Measurements from ENCODE around the gene PFDN1. TPM values are rescaled to one million over a fixed set of nuclear protein-coding genes. Genes with fewer than 3 reads are reported as not detected.
"Not testable (repeated sequence)": the region's sequence is repeated elsewhere in the genome, so short reads cannot be mapped to it uniquely, and the experiment has no call there.

PFDN1 gene
- total RNA-seq, 1 donor from 2014 or later, result 34.4 TPM

- Histone ChIP-seq H3K9ac (ENCODE audit: low read depth in 1 of 3, low read length in 3 of 3) (peak overlapping the region in 2 of 3 donors; percentile 94 to 98), H3K4me1 (ENCODE audit: control insufficient read depth in 3 of 3, insufficient read depth in 3 of 3, low read length in 3 of 3) (peaks cover 77 to 88% (median 80%) of the 10 kb centered on the region in 3 donors), H3K4me3 (ENCODE audit: low read length in 3 of 3) (peak overlapping the region in 2 of 3 donors; percentile 15 to 49), H3K36me3 (ENCODE audit: control insufficient read depth in 3 of 3, insufficient read depth in 3 of 3, low read length in 3 of 3) (peaks cover 4 to 13% (median 5%) of the 10 kb centered on the region in 3 donors), H3K27ac (ENCODE audit: low read depth, low read length) (peak overlapping the region; percentile 96)
- H3K9me3 ChIP-seq (ENCODE audit: control insufficient read depth in 3 of 3, low read length in 3 of 3); H3K27me3 ChIP-seq (ENCODE audit: control insufficient read depth in 3 of 3, insufficient read depth in 3 of 3, low read length in 3 of 3): not testable (repeated sequence)
Measured at GRCh38 chr5:140343849-140344248, 40.9 kb upstream of the PFDN1 start.

GRCh38 chr5:140342896-140343295, 40.0 kb upstream of the PFDN1 start:
- H3K27ac ChIP-seq (ENCODE audit: low read depth, low read length), result peak overlapping the region; percentile 81
- H3K4me3 ChIP-seq (ENCODE audit: low read length in 3 of 3), result no peak overlapping the region
- H3K36me3 ChIP-seq (ENCODE audit: control insufficient read depth in 3 of 3, insufficient read depth in 3 of 3, low read length in 3 of 3), result peaks cover 4 to 15% (median 5%) of the 10 kb centered on the region in 3 donors
- H3K4me1 ChIP-seq (ENCODE audit: control insufficient read depth in 3 of 3, insufficient read depth in 3 of 3, low read length in 3 of 3), result peaks cover 75 to 88% (median 78%) of the 10 kb centered on the region in 3 donors
- no peaks in the 10 kb centered on the region for H3K9me3 ChIP-seq (ENCODE audit: control insufficient read depth in 3 of 3, low read length in 3 of 3)
- peak overlapping the region in 2 of 3 donors; percentile 27 to 51 for H3K9ac ChIP-seq (ENCODE audit: low read depth in 1 of 3, low read length in 3 of 3)
- no peaks in the 10 kb centered on the region for H3K27me3 ChIP-seq (ENCODE audit: control insufficient read depth in 3 of 3, insufficient read depth in 3 of 3, low read length in 3 of 3)

- Histone ChIP-seq H3K27ac (ENCODE audit: low read depth, low read length) (peak overlapping the region; percentile 81), H3K36me3 (ENCODE audit: control insufficient read depth in 3 of 3, insufficient read depth in 3 of 3, low read length in 3 of 3) (peaks cover 4 to 18% (median 7%) of the 10 kb centered on the region in 3 donors), H3K9ac (ENCODE audit: low read depth in 1 of 3, low read length in 3 of 3) (peak overlapping the region in 1 of 3 donors; percentile 47), H3K27me3 (ENCODE audit: control insufficient read depth in 3 of 3, insufficient read depth in 3 of 3, low read length in 3 of 3) (no peaks in the 10 kb centered on the region), H3K9me3 (ENCODE audit: control insufficient read depth in 3 of 3, low read length in 3 of 3) (no peaks in the 10 kb centered on the region), H3K4me1 (ENCODE audit: control insufficient read depth in 3 of 3, insufficient read depth in 3 of 3, low read length in 3 of 3) (peaks cover 75 to 88% (median 78%) of the 10 kb centered on the region in 3 donors), H3K4me3 (ENCODE audit: low read length in 3 of 3) (peak overlapping the region in 2 of 3 donors; percentile 31 to 45)
Measured at GRCh38 chr5:140342287-140342686, 39.4 kb upstream of the PFDN1 start.

DNA sequence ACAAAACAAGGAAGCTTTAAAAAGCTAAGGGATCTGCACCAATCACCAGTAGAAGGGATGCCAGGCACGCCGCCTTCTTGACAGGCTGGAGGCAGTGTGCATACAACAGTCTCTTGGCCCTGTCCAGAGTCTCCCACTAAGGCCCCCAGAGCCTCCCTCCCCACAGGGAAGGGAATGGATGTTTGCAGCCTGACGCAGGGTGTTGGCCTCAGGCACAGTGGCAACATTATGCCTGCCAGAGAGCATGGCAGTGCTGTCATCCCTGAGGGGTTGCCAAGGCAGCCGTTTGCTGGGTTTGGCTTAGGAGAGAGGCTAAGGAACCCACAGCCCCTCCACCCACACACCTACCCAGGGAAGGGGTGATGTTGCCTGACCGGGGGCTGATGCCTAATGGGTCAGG, 38.7 kb upstream of the PFDN1 start:
- H3K9ac ChIP-seq (ENCODE audit: low read depth in 1 of 3, low read length in 3 of 3), result peak overlapping the region in 2 of 3 donors; percentile 25 to 47
- no peaks in the 10 kb centered on the region for H3K9me3 ChIP-seq (ENCODE audit: control insufficient read depth in 3 of 3, low read length in 3 of 3)
- peak overlapping the region in 2 of 3 donors; percentile 12 to 45 for H3K4me3 ChIP-seq (ENCODE audit: low read length in 3 of 3)
- no peaks in the 10 kb centered on the region for H3K27me3 ChIP-seq (ENCODE audit: control insufficient read depth in 3 of 3, insufficient read depth in 3 of 3, low read length in 3 of 3)
- H3K27ac ChIP-seq (ENCODE audit: low read depth, low read length), result peak overlapping the region; percentile 81
- peaks cover 4 to 22% (median 10%) of the 10 kb centered on the region in 3 donors for H3K36me3 ChIP-seq (ENCODE audit: control insufficient read depth in 3 of 3, insufficient read depth in 3 of 3, low read length in 3 of 3)
- peaks cover 71 to 86% (median 79%) of the 10 kb centered on the region in 3 donors for H3K4me1 ChIP-seq (ENCODE audit: control insufficient read depth in 3 of 3, insufficient read depth in 3 of 3, low read length in 3 of 3)

GRCh38 chr5:140340605-140341121, 37.8 kb upstream of the PFDN1 start:
- Histone ChIP-seq H3K9ac (ENCODE audit: low read depth in 1 of 3, low read length in 3 of 3) (peak overlapping the region in 2 of 3 donors; percentile 27 to 47), H3K27ac (ENCODE audit: low read depth, low read length) (peak overlapping the region; percentile 81), H3K36me3 (ENCODE audit: control insufficient read depth in 3 of 3, insufficient read depth in 3 of 3, low read length in 3 of 3) (peaks cover 7 to 25% (median 11%) of the 10 kb centered on the region in 3 donors), H3K4me1 (ENCODE audit: control insufficient read depth in 3 of 3, insufficient read depth in 3 of 3, low read length in 3 of 3) (peaks cover 78 to 93% (median 89%) of the 10 kb centered on the region in 3 donors), H3K9me3 (ENCODE audit: control insufficient read depth in 3 of 3, low read length in 3 of 3) (no peaks in the 10 kb centered on the region), H3K4me3 (ENCODE audit: low read length in 3 of 3) (peak overlapping the region in 2 of 3 donors; percentile 17 to 38), H3K27me3 (ENCODE audit: control insufficient read depth in 3 of 3, insufficient read depth in 3 of 3, low read length in 3 of 3) (no peaks in the 10 kb centered on the region)

DNA sequence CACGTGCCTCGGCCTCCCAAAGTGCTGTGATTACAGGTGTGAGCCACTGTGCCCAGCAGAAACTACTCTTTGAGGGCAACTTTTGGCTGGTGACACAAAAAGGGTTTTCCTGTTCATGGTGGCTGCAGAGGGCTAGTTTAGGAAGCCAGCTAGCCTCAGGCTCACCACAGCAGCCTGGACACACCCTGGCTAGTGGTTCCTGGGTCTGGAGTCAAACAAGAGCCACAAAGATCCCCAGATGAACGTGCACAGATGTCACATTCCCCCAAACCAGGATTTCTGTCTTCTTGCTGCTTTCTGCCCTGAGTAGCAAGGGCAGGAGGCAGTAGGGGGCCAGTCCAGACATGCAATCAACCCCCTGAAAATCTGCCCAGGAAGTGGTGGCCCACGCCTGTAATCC, 36.7 kb upstream of the PFDN1 start:
- H3K4me1 ChIP-seq (ENCODE audit: control insufficient read depth in 3 of 3, insufficient read depth in 3 of 3, low read length in 3 of 3), result peaks cover 72 to 85% (median 85%) of the 10 kb centered on the region in 3 donors
- H3K27ac ChIP-seq (ENCODE audit: low read depth, low read length), result peak overlapping the region; percentile 81

DNA sequence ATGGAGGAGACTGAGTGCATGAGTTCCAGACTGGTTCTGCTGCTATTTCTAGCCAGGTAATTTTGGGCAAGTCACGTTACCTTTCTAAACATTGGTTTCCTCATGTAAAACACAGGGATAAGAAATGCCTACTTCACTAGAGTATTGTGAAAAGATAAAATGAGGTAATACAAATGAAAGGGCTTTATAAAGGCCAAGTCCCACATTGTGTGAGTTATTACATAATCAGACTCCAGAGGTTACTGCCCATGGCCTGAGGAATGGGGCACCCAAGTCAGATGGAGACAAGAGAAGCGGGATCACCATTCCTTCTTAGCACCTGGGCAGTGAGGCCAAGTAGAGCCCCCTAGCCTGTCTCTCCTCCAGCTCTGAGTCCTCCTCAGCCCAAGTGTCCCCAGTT, 36.0 kb upstream of the PFDN1 start:
- H3K9ac ChIP-seq (ENCODE audit: low read depth in 1 of 3, low read length in 3 of 3), result peak overlapping the region in 1 of 3 donors; percentile 16
- H3K27me3 ChIP-seq (ENCODE audit: control insufficient read depth in 3 of 3, insufficient read depth in 3 of 3, low read length in 3 of 3), result no peaks in the 10 kb centered on the region
- H3K27ac ChIP-seq (ENCODE audit: low read depth, low read length), result peak overlapping the region; percentile 60
- H3K36me3 ChIP-seq (ENCODE audit: control insufficient read depth in 3 of 3, insufficient read depth in 3 of 3, low read length in 3 of 3), result peaks cover 14 to 31% (median 22%) of the 10 kb centered on the region in 3 donors
- peaks cover 65 to 80% (median 78%) of the 10 kb centered on the region in 3 donors for H3K4me1 ChIP-seq (ENCODE audit: control insufficient read depth in 3 of 3, insufficient read depth in 3 of 3, low read length in 3 of 3)
- no peaks in the 10 kb centered on the region for H3K9me3 ChIP-seq (ENCODE audit: control insufficient read depth in 3 of 3, low read length in 3 of 3)
- no peak overlapping the region for H3K4me3 ChIP-seq (ENCODE audit: low read length in 3 of 3)

More for the DNA sequence above, 36.7 kb upstream of the PFDN1 start:
- Histone ChIP-seq H3K4me3 (ENCODE audit: low read length in 3 of 3) (no peak overlapping the region), H3K27me3 (ENCODE audit: control insufficient read depth in 3 of 3, insufficient read depth in 3 of 3, low read length in 3 of 3) (no peaks in the 10 kb centered on the region), H3K9me3 (ENCODE audit: control insufficient read depth in 3 of 3, low read length in 3 of 3) (no peaks in the 10 kb centered on the region), H3K9ac (ENCODE audit: low read depth in 1 of 3, low read length in 3 of 3) (peak overlapping the region in 2 of 3 donors; percentile 35 to 57), H3K36me3 (ENCODE audit: control insufficient read depth in 3 of 3, insufficient read depth in 3 of 3, low read length in 3 of 3) (peaks cover 10 to 31% (median 18%) of the 10 kb centered on the region in 3 donors)

GRCh38 chr5:140338336-140338735, 35.4 kb upstream of the PFDN1 start:
- Histone ChIP-seq H3K36me3 (ENCODE audit: control insufficient read depth in 3 of 3, insufficient read depth in 3 of 3, low read length in 3 of 3) (peaks cover 16 to 32% (median 23%) of the 10 kb centered on the region in 3 donors), H3K9me3 (ENCODE audit: control insufficient read depth in 3 of 3, low read length in 3 of 3) (no peaks in the 10 kb centered on the region), H3K4me3 (ENCODE audit: low read length in 3 of 3) (no peak overlapping the region), H3K27ac (ENCODE audit: low read depth, low read length) (peak overlapping the region; percentile 60), H3K4me1 (ENCODE audit: control insufficient read depth in 3 of 3, insufficient read depth in 3 of 3, low read length in 3 of 3) (peaks cover 59 to 76% (median 73%) of the 10 kb centered on the region in 3 donors), H3K27me3 (ENCODE audit: control insufficient read depth in 3 of 3, insufficient read depth in 3 of 3, low read length in 3 of 3) (no peaks in the 10 kb centered on the region), H3K9ac (ENCODE audit: low read depth in 1 of 3, low read length in 3 of 3) (no peak overlapping the region)

- peaks cover 21 to 37% (median 27%) of the 10 kb centered on the region in 3 donors for H3K36me3 ChIP-seq (ENCODE audit: control insufficient read depth in 3 of 3, insufficient read depth in 3 of 3, low read length in 3 of 3)
- H3K27ac ChIP-seq (ENCODE audit: low read depth, low read length), result peak overlapping the region; percentile 72
Measured at GRCh38 chr5:140337880-140338279, 35.0 kb upstream of the PFDN1 start.

GRCh38 chr5:140336388-140336787, 33.5 kb upstream of the PFDN1 start:
- peaks cover 41 to 58% (median 54%) of the 10 kb centered on the region in 3 donors for H3K4me1 ChIP-seq (ENCODE audit: control insufficient read depth in 3 of 3, insufficient read depth in 3 of 3, low read length in 3 of 3)
- H3K9me3 ChIP-seq (ENCODE audit: control insufficient read depth in 3 of 3, low read length in 3 of 3), result no peaks in the 10 kb centered on the region
- peak overlapping the region; percentile 7 to 63 (median 28) for H3K9ac ChIP-seq (ENCODE audit: low read depth in 1 of 3, low read length in 3 of 3)
- peak overlapping the region in 1 of 3 donors; percentile 49 for H3K4me3 ChIP-seq (ENCODE audit: low read length in 3 of 3)
- H3K27me3 ChIP-seq (ENCODE audit: control insufficient read depth in 3 of 3, insufficient read depth in 3 of 3, low read length in 3 of 3), result no peaks in the 10 kb centered on the region
- H3K27ac ChIP-seq (ENCODE audit: low read depth, low read length), result peak overlapping the region; percentile 72
- H3K36me3 ChIP-seq (ENCODE audit: control insufficient read depth in 3 of 3, insufficient read depth in 3 of 3, low read length in 3 of 3), result peaks cover 29 to 35% (median 34%) of the 10 kb centered on the region in 3 donors

More at GRCh38 chr5:140337880-140338279, 35.0 kb upstream of the PFDN1 start:
- peaks cover 56 to 71% (median 69%) of the 10 kb centered on the region in 3 donors for H3K4me1 ChIP-seq (ENCODE audit: control insufficient read depth in 3 of 3, insufficient read depth in 3 of 3, low read length in 3 of 3)
- H3K9me3 ChIP-seq (ENCODE audit: control insufficient read depth in 3 of 3, low read length in 3 of 3), result no peaks in the 10 kb centered on the region
- H3K27me3 ChIP-seq (ENCODE audit: control insufficient read depth in 3 of 3, insufficient read depth in 3 of 3, low read length in 3 of 3), result no peaks in the 10 kb centered on the region
- H3K9ac ChIP-seq (ENCODE audit: low read depth in 1 of 3, low read length in 3 of 3), result peak overlapping the region in 2 of 3 donors; percentile 2 to 63
- no peak overlapping the region for H3K4me3 ChIP-seq (ENCODE audit: low read length in 3 of 3)
